CD4-positive, alpha-beta T cell (primary cell): ENCODE results near the gene HOXA13. TPM values are rescaled to one million over a fixed set of nuclear protein-coding genes. Genes with fewer than 3 reads are reported as not detected.

Experiments used
- ATAC-seq: fragments of 200-7000 bp; cut with Tn5 transposase; one replicate; pipeline ENCODE4 v1.10.0; 2022; ENCODE audit warnings: mild to moderate bottlenecking; ENCODE audit not compliant: poor library complexity
- CTCF ChIA-PET: fragments of 350-600 bp; sonication (Branson Sonifier 250); formaldehyde crosslinking; loops from one replicate; lab custom pipeline; 2021; ENCODE audit warnings: antibody characterized with exemption, inconsistent platforms; lab: Charles Lee
- POLR2A ChIA-PET: fragments of 350-600 bp; sonication (Branson Sonifier 250); formaldehyde crosslinking; loops from one replicate; lab custom pipeline; 2021; ENCODE audit warnings: antibody characterized with exemption, inconsistent platforms; lab: Charles Lee
- DNase-seq, 14 experiments: peaks; one replicate each; pipeline ENCODE4 v3.0.0-alpha.2; 2013 to 2020; ENCODE audit warnings: mixed read lengths in 2 of 14
- H3K27ac ChIP-seq, 2 donors: one replicate each; pipeline versions ENCODE4 v1.5.1 to v1.7.0; 2013; ENCODE audit warnings: low read length in 2 of 2, low read depth in 1 of 2, mild to moderate bottlenecking in 1 of 2
- H3K27me3 ChIP-seq, 2 experiments: 1 replicate in 1 of 2; 2 replicates in 1 of 2; pipeline versions ENCODE4 v1.6.1 to v1.7.0; 2013; ENCODE audit warnings: low read length in 2 of 2, control low read depth in 1 of 2, mild to moderate bottlenecking in 1 of 2, moderate library complexity in 1 of 2; ENCODE audit not compliant: insufficient read depth in 2 of 2, control insufficient read depth in 1 of 2
- H3K36me3 ChIP-seq: one replicate; pipeline ENCODE4 v1.6.1; 2013; ENCODE audit warnings: low read length, control low read depth; ENCODE audit not compliant: insufficient read depth
- H3K4me1 ChIP-seq: one replicate; pipeline ENCODE4 v1.6.1; 2013; ENCODE audit warnings: low read length, control low read depth; ENCODE audit not compliant: insufficient read depth
- H3K4me3 ChIP-seq: one replicate; pipeline ENCODE4 v1.5.1; 2013; ENCODE audit warnings: mild to moderate bottlenecking, low read length, moderate library complexity
- H3K9me3 ChIP-seq, 2 experiments: 1 replicate in 1 of 2; 2 replicates in 1 of 2; pipeline versions ENCODE4 v1.6.1 to v1.7.0; 2013; ENCODE audit warnings: low read length in 2 of 2, mild to moderate bottlenecking in 2 of 2, control low read depth in 1 of 2, moderate library complexity in 1 of 2; ENCODE audit not compliant: control insufficient read depth in 1 of 2, insufficient read depth in 1 of 2
- H3K27ac Mint-ChIP-seq: one replicate; pipeline ENCODE4 v1.8.0; 2020; ENCODE audit warnings: mixed read lengths
- H3K27me3 Mint-ChIP-seq: one replicate; pipeline ENCODE4 v1.8.0; 2021; ENCODE audit warnings: mixed read lengths
- H3K36me3 Mint-ChIP-seq: one replicate; pipeline ENCODE4 v1.8.0; 2021; ENCODE audit warnings: low read depth, mixed read lengths
- H3K4me1 Mint-ChIP-seq: one replicate; pipeline ENCODE4 v1.8.0; 2021; ENCODE audit warnings: low read depth, mixed read lengths
- H3K4me3 Mint-ChIP-seq: one replicate; pipeline ENCODE4 v1.8.0; 2020; ENCODE audit warnings: mild to moderate bottlenecking, mixed read lengths
- H3K9me3 Mint-ChIP-seq: one replicate; pipeline ENCODE4 v1.8.0; 2020; ENCODE audit warnings: mixed read lengths
- CTCF ChIP-seq: fragments of 200-600 bp; IDR thresholded peaks from one replicate; pipeline ENCODE4 v1.8.0; 2022; ENCODE audit warnings: antibody characterized with exemption, mild to moderate bottlenecking
- intact Hi-C, 2 experiments: fragments of 100-400 bp; cut with DNase I in 1 of 2; cut with micrococcal nuclease in 1 of 2; formaldehyde crosslinking; loops; one replicate each; pipeline versions ENCODE4 v1.15.1 to v1.9.0; 2023 to 2025; cut with DNase I, micrococcal nuclease
- total RNA-seq, 174 experiments: library from RNA in 2 of 174; stranded (reverse) in 2 of 174; gene quantifications; one replicate each; pipeline ENCODE4 v1.2.3 and lab custom pipeline; 2021 to 2026

The HOXA13 gene
- total RNA-seq, 2 experiments from 2014 or later = not detected

- CTCF ChIA-PET = no interaction called here
These were observed 15.5 kb upstream of the HOXA13 start for GRCh38 chr7:27215356-27215755.

GRCh38 chr7:27214239-27214950 is 14.5 kb upstream of the HOXA13 start:
- Histone ChIP-seq H3K27me3 (peaks cover 67 to 87% of the 10 kb centered on the region in 2 experiments), H3K27ac (no peak overlapping the region), H3K4me3 (no peak overlapping the region), H3K4me1 (peaks cover 21% of the 10 kb centered on the region), H3K9me3 (peaks cover 0 to 18% of the 10 kb centered on the region in 2 experiments), H3K36me3 (no peaks in the 10 kb centered on the region)
- no peak for DNase-seq
- Mint-ChIP-seq H3K27me3 (peaks cover 93% of the 10 kb centered on the region), H3K4me1 (peaks cover 16% of the 10 kb centered on the region), H3K9me3 (no peaks in the 10 kb centered on the region), H3K4me3 (no peak overlapping the region), H3K36me3 (no peaks in the 10 kb centered on the region), H3K27ac (no peak overlapping the region)
- intact Hi-C loops = loop anchor here (5.0 kb wide), 4 partner anchors 358 to 808 kb away; no protein-coding TSS in a partner anchor
- ATAC-seq = no peak
- ChIA-PET POLR2A (no interaction called here), CTCF (no interaction called here)
- no peak for TF ChIP-seq CTCF

More at GRCh38 chr7:27215356-27215755, 15.5 kb upstream of the HOXA13 start:
- POLR2A ChIA-PET = no interaction called here
- Mint-ChIP-seq H3K27ac (no peak overlapping the region), H3K4me1 (peaks cover 18% of the 10 kb centered on the region), H3K9me3 (no peaks in the 10 kb centered on the region), H3K4me3 (no peak overlapping the region), H3K36me3 (no peaks in the 10 kb centered on the region), H3K27me3 (peaks cover 92% of the 10 kb centered on the region)
- DNase-seq (no peak), ATAC-seq (no peak)
- H3K27ac ChIP-seq = no peak overlapping the region
- peaks cover 0 to 18% of the 10 kb centered on the region in 2 experiments for H3K9me3 ChIP-seq
- no peak overlapping the region for H3K4me3 ChIP-seq
- peaks cover 21% of the 10 kb centered on the region for H3K4me1 ChIP-seq
- no peaks in the 10 kb centered on the region for H3K36me3 ChIP-seq
- peaks cover 68 to 87% of the 10 kb centered on the region in 2 experiments for H3K27me3 ChIP-seq
- intact Hi-C loops = no loop called here
- TF ChIP-seq CTCF = no peak

DNA sequence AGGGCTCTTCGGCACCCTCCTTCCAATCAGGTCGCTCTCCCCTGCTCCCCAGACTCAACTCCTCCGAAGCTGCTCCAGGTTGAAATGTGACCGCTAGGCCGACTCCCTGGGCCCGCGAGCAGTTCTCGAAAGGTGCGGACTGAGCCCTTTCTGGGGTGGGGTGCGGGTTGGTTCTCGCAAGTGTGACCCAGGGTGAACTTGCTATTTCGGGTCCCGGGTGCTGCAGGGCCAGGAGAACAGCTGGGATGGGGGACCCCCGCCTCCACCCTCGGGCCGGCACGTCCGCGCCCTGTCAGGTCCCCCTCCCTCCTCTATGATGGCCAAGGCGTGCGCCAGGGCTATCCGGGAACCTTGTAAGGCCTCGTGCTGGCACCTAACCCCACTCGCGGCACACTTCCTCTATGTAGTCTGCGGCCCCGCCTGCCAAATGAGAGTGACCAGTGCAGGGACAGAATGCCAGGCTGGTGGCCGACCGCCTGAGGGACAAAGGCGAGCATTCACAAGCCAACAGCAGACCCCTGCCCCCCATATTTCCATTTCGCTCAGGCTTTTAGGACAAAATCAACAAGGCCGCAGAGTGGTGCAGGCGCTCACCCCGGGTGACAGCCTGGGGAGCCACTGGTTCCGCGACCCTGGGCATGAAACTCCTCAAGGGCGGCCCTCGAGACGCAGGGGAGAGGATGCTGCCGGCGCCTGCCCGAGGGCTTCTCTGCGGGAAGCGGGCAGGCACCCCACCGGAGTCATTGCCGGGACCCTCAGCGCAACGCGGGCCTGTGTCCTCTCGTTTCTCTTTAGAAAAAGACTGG is 13.7 kb upstream of the HOXA13 start:
- Mint-ChIP-seq H3K4me1 (peaks cover 16% of the 10 kb centered on the region), H3K27ac (no peak overlapping the region), H3K4me3 (no peak overlapping the region), H3K9me3 (no peaks in the 10 kb centered on the region), H3K27me3 (peaks cover 94% of the 10 kb centered on the region), H3K36me3 (no peaks in the 10 kb centered on the region)
- peaks cover 0 to 18% of the 10 kb centered on the region in 2 experiments for H3K9me3 ChIP-seq
- H3K27ac ChIP-seq = no peak overlapping the region
- no peaks in the 10 kb centered on the region for H3K36me3 ChIP-seq
- DNase-seq (no peak), ATAC-seq (no peak)
- intact Hi-C loops = loop anchor here (5.0 kb wide), 4 partner anchors 359 to 809 kb away; no protein-coding TSS in a partner anchor
- peaks cover 21% of the 10 kb centered on the region for H3K4me1 ChIP-seq
- H3K27me3 ChIP-seq = peaks cover 73 to 87% of the 10 kb centered on the region in 2 experiments
- no peak for TF ChIP-seq CTCF
- CTCF ChIA-PET = no interaction called here
- POLR2A ChIA-PET = no interaction called here
- H3K4me3 ChIP-seq = no peak overlapping the region
